H1 (cell line): Measurements from ENCODE around the gene RAPGEF1. TPM values are rescaled to one million over a fixed set of nuclear protein-coding genes. Genes with fewer than 3 reads are reported as not detected.
A peak's percentile ranks its signal among the peaks of the same experiment; 100 is the strongest.

ENCODE experiments used
- CBX5 ChIP-seq: fragments of 300-800, 300-1000 bp; sonication (generic); IDR thresholded peaks from 2 replicates; pipeline ENCODE4 v1.7.1; 2016; ENCODE audit warnings: antibody characterized with exemption, low read length, low read depth
- CHD1 ChIP-seq: IDR thresholded peaks from 2 replicates; pipeline ENCODE4 v1.6.1; 2012; ENCODE audit warnings: low read depth, low read length, improper control_type of control experiment
- GABPA ChIP-seq: IDR thresholded peaks from 2 replicates; pipeline ENCODE4 v1.6.1; 2011; ENCODE audit warnings: mild to moderate bottlenecking, low read length, moderate library complexity, borderline replicate concordance; ENCODE audit not compliant: insufficient read depth
- POLR2AphosphoS5 ChIP-seq: IDR thresholded peaks from 2 replicates; pipeline ENCODE4 v1.6.1; 2011; ENCODE audit warnings: low read depth, low read length
- SIRT6 ChIP-seq: IDR thresholded peaks from one replicate; pipeline ENCODE4 v1.7.1; 2012; ENCODE audit warnings: low read length, inconsistent platforms
- polyA plus RNA-seq, 7 experiments: library from polyadenylated mRNA; depleted of rRNA in 3 of 7; stranded (reverse) in 5 of 7; unstranded in 2 of 7; fragments of >200 nt in 5 of 7; fragments of 200-250 nt in 2 of 7; gene quantifications; 1 replicate in 5 of 7; 2 replicates in 1 of 7; 4 replicates in 1 of 7; pipeline versions ENCODE4 v1.2.1 to v1.2.3, GENCODE V29; 2011 to 2013; ENCODE audit warnings: missing spikeins in 2 of 7, mixed read lengths in 2 of 7
- total RNA-seq: library from RNA; stranded (reverse); fragmentation: NEBNext Ultra II Directional; extraction: Animal tissue kit (Norgen Biotek cat#: 25700); gene quantifications from 2 replicates; pipeline ENCODE4 v1.2.1, GENCODE V29; 2021

RAPGEF1 gene
- total and polyA plus RNA-seq, 2 of the 8 experiments (the other 6 are each of a cell fraction or from before 2014, with no cell fraction given), result 29.7 to 78.9 TPM

GRCh38 chr9:131608493-131609037 is 131.3 kb downstream of the RAPGEF1 start (continued):
- TF ChIP-seq SIRT6 (no peak), CHD1 (no peak), GABPA (no peak; the same call in 1 of the 2 replicates), CBX5 (no peak), POLR2AphosphoS5 (peak; percentile 74; the same call in 1 of the 2 replicates)
